OCI-LY1 (cell line): ENCODE results near the gene MEIS1.

Experiments
- H2AFZ ChIP-seq: fragments of 200-600 bp; sonication (generic), shearing (Covaris generic); 2 replicates; pipeline ENCODE4 v1.6.0; 2014; ENCODE audit warnings: antibody characterized with exemption, mild to moderate bottlenecking, low read length
- H3F3A ChIP-seq: fragments of 200-600 bp; sonication (generic), shearing (Covaris generic); 2 replicates; pipeline ENCODE4 v1.6.0; 2014; ENCODE audit warnings: mild to moderate bottlenecking, antibody characterized with exemption, low read length, moderate library complexity; ENCODE audit not compliant: insufficient read depth
- H3K27ac ChIP-seq: fragments of 200-600 bp; sonication (generic); 2 replicates; pipeline ENCODE4 v1.5.1; 2014; ENCODE audit warnings: low read length, mixed run types, mild to moderate bottlenecking, low read depth; ENCODE audit not compliant: poor library complexity, severe bottlenecking
- H3K27me3 ChIP-seq: fragments of 200-600 bp; sonication (generic); 2 replicates; pipeline ENCODE4 v1.6.0; 2014; ENCODE audit warnings: antibody characterized with exemption, mild to moderate bottlenecking, low read length, moderate library complexity; ENCODE audit not compliant: insufficient read depth
- H3K36me3 ChIP-seq: fragments of 200-600 bp; sonication (generic); 2 replicates; pipeline ENCODE4 v1.6.1; 2014; ENCODE audit warnings: mild to moderate bottlenecking, antibody characterized with exemption, low read length, moderate library complexity, mixed read lengths; ENCODE audit not compliant: insufficient read depth
- H3K4me1 ChIP-seq: fragments of 200-600 bp; sonication (generic); 2 replicates; pipeline ENCODE4 v1.5.1; 2014; ENCODE audit warnings: mild to moderate bottlenecking, low read length, moderate library complexity; ENCODE audit not compliant: insufficient read depth, severe bottlenecking
- H3K4me2 ChIP-seq: fragments of 200-600 bp; sonication (generic), shearing (Covaris generic); 2 replicates; pipeline ENCODE4 v1.6.1; 2014; ENCODE audit warnings: low read length
- H3K4me3 ChIP-seq: fragments of 200-600 bp; sonication (generic); 2 replicates; pipeline ENCODE4 v1.5.1; 2014; ENCODE audit warnings: low read length, low read depth, mild to moderate bottlenecking, mixed read lengths; ENCODE audit not compliant: poor library complexity, severe bottlenecking
- H3K79me2 ChIP-seq: fragments of 200-600 bp; shearing (Covaris generic); 2 replicates; pipeline ENCODE4 v1.6.1; 2016; ENCODE audit warnings: mixed run types, low read length, mixed read lengths; ENCODE audit not compliant: insufficient read depth
- H3K9ac ChIP-seq: fragments of 200-600 bp; sonication (generic), shearing (Covaris generic); 2 replicates; pipeline ENCODE4 v1.6.1; 2014; ENCODE audit warnings: mild to moderate bottlenecking, low read length, mixed read lengths
- H3K9me2 ChIP-seq: fragments of 200-600 bp; sonication (generic), shearing (Covaris generic); 2 replicates; pipeline ENCODE4 v1.6.1; 2014; ENCODE audit warnings: low read depth, mild to moderate bottlenecking, low read length, mixed read lengths
- H3K9me3 ChIP-seq: fragments of 200-600 bp; shearing (Covaris generic); 2 replicates; pipeline ENCODE4 v1.6.1; 2014; ENCODE audit warnings: low read length, mixed read lengths
- H4K20me1 ChIP-seq: fragments of 200-600 bp; sonication (generic), shearing (Covaris generic); 2 replicates; pipeline ENCODE4 v1.6.0; 2016; ENCODE audit warnings: mild to moderate bottlenecking, low read length; ENCODE audit not compliant: insufficient read depth
- EZH2 ChIP-seq: fragments of 200-600 bp; sonication (generic), shearing (Covaris generic); IDR thresholded peaks from 2 replicates; pipeline ENCODE4 v1.8.0; 2017; ENCODE audit warnings: borderline replicate concordance, mixed run types, mild to moderate bottlenecking, antibody characterized with exemption, low read length, moderate library complexity, mixed read lengths
- TF ChIP-seq, protein P1 (sequence below): fragments of 200-600 bp; sonication (generic), shearing (Covaris generic); IDR thresholded peaks from 2 replicates; pipeline ENCODE4 v1.5.1; 2017; ENCODE audit warnings: mild to moderate bottlenecking, antibody characterized with exemption, low read length, moderate library complexity, mixed read lengths

MEIS1 gene

GRCh38 chr2:66463206-66463755 lies 28.4 kb downstream of the MEIS1 start:
- H3K79me2 ChIP-seq, result no peaks in the 10 kb centered on the region
- no peaks in the 10 kb centered on the region for H3K36me3 ChIP-seq
- no peak overlapping the region for H3K9ac ChIP-seq
- no peak overlapping the region for H2AFZ ChIP-seq
- no peak overlapping the region for H3K4me3 ChIP-seq
- no peak overlapping the region for H3K4me2 ChIP-seq
- no peaks in the 10 kb centered on the region for H3K27me3 ChIP-seq
- no peaks in the 10 kb centered on the region for H3K4me1 ChIP-seq
- H4K20me1 ChIP-seq, result 0 out of 2 replicates have a peak, but pooled peaks cover 2% of the 10 kb centered on the region
- H3K27ac ChIP-seq, result no peak overlapping the region
- H3K9me2 ChIP-seq, result no peaks in the 10 kb centered on the region
- H3F3A ChIP-seq, result no peaks in the 10 kb centered on the region
- no peak for TF ChIP-seq EZH2
- TF ChIP-seq, protein P1, sequence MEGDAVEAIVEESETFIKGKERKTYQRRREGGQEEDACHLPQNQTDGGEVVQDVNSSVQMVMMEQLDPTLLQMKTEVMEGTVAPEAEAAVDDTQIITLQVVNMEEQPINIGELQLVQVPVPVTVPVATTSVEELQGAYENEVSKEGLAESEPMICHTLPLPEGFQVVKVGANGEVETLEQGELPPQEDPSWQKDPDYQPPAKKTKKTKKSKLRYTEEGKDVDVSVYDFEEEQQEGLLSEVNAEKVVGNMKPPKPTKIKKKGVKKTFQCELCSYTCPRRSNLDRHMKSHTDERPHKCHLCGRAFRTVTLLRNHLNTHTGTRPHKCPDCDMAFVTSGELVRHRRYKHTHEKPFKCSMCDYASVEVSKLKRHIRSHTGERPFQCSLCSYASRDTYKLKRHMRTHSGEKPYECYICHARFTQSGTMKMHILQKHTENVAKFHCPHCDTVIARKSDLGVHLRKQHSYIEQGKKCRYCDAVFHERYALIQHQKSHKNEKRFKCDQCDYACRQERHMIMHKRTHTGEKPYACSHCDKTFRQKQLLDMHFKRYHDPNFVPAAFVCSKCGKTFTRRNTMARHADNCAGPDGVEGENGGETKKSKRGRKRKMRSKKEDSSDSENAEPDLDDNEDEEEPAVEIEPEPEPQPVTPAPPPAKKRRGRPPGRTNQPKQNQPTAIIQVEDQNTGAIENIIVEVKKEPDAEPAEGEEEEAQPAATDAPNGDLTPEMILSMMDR, result no peak
- no peaks in the 10 kb centered on the region for H3K9me3 ChIP-seq

DNA sequence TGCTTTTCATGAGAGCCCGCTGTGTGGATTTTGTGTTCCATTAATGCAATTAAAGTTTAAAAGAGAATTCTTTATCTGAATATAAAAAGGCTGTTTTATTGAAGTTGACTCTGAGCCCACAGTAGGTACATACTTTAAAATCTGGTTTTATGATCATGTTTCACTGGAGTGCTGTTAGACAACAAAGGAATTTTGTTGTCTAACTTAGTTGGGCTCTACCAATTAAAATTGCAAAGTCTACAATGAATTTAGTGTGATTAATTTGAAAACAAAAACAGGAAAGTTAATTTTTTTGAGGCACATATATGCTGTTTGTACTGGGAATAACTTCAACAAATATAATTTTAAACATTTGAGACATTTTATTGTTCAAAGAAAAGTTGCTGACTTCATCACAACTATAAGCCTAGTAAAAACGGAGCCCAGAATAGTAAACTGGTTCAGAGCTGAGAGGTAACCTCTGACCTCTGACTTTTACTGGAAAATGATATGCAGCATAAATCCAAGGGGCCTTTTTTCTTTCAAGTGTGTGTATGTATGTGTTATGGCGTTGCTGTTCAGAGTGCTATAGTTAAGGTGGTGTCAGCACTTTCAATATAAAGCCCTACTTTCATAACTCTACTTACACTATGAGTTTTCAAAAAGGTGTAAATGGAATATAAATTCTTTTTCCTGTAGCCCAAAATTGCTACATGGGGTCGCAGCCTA lies 30.2 kb downstream of the MEIS1 start:
- no peaks in the 10 kb centered on the region for H3K9me2 ChIP-seq
- H3K4me1 ChIP-seq, result peaks cover 10% of the 10 kb centered on the region
- no peaks in the 10 kb centered on the region for H3K79me2 ChIP-seq
- H3K4me3 ChIP-seq, result no peak overlapping the region
- no peak overlapping the region for H3K4me2 ChIP-seq
- H2AFZ ChIP-seq, result no peak overlapping the region
- TF ChIP-seq, protein P1, result no peak
- TF ChIP-seq EZH2, result no peak
- H3F3A ChIP-seq, result no peaks in the 10 kb centered on the region
- no peaks in the 10 kb centered on the region for H3K27me3 ChIP-seq
- 0 out of 2 replicates have a peak, but pooled peaks cover 2% of the 10 kb centered on the region for H4K20me1 ChIP-seq
- no peaks in the 10 kb centered on the region for H3K9me3 ChIP-seq
- no peak overlapping the region for H3K9ac ChIP-seq
- H3K36me3 ChIP-seq, result no peaks in the 10 kb centered on the region
- H3K27ac ChIP-seq, result no peak overlapping the region

- no peaks in the 10 kb centered on the region for H3K36me3 ChIP-seq
- no peak overlapping the region for H3K4me2 ChIP-seq
- no peaks in the 10 kb centered on the region for H3F3A ChIP-seq
- H3K4me3 ChIP-seq, result no peak overlapping the region
- no peak overlapping the region for H2AFZ ChIP-seq
- H3K27me3 ChIP-seq, result no peaks in the 10 kb centered on the region
- TF ChIP-seq, protein P1, result no peak
- TF ChIP-seq EZH2, result no peak
- 0 out of 2 replicates have a peak, but pooled peaks cover 2% of the 10 kb centered on the region for H4K20me1 ChIP-seq
- H3K27ac ChIP-seq, result no peak overlapping the region
- H3K9me3 ChIP-seq, result no peaks in the 10 kb centered on the region
- H3K9me2 ChIP-seq, result no peaks in the 10 kb centered on the region
- H3K9ac ChIP-seq, result no peak overlapping the region
- no peaks in the 10 kb centered on the region for H3K79me2 ChIP-seq
- peaks cover 14% of the 10 kb centered on the region for H3K4me1 ChIP-seq
These were observed 31.5 kb downstream of the MEIS1 start for GRCh38 chr2:66466433-66466832.
